HG03095 (cell line): Measurements from ENCODE around the gene CPD.
"Not testable (repeated sequence)": the region's sequence is repeated elsewhere in the genome, so short reads cannot be mapped to it uniquely, and the experiment has no call there.

ENCODE experiments used
- ATAC-seq: cut with Tn5 transposase; IDR thresholded peaks from one replicate; pipeline ENCODE4 v1.9.1; 2021; ENCODE audit warnings: moderate library complexity; ENCODE audit not compliant: unreplicated experiment

Gene CPD

DNA sequence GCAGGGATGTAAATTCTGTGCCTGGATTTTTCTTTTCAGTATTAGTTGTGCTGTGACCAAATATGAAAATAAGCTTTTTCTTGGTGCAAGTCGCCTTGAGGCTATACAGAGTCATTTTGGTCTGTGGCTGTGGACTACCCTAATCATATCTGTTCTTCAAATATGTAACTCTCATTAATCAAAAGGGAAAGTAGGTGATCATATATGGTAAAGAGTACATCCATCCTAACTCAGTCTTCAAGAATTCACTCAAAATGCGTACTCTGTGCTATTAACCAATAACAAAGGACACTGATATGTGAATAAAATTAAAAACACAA is 2.6 kb downstream of the CPD start:
- ATAC-seq, result no peak

GRCh38 chr17:30382345-30382744 is 3.6 kb downstream of the CPD start:
- no peak for ATAC-seq

- ATAC-seq, result no peak
These were observed 9.8 kb downstream of the CPD start for GRCh38 chr17:30388321-30389179.

- ATAC-seq, result no peak
These were observed 11.1 kb downstream of the CPD start for GRCh38 chr17:30389756-30390300.

- ATAC-seq, result no peak
These were observed 12.8 kb downstream of the CPD start for GRCh38 chr17:30391534-30391933.

DNA sequence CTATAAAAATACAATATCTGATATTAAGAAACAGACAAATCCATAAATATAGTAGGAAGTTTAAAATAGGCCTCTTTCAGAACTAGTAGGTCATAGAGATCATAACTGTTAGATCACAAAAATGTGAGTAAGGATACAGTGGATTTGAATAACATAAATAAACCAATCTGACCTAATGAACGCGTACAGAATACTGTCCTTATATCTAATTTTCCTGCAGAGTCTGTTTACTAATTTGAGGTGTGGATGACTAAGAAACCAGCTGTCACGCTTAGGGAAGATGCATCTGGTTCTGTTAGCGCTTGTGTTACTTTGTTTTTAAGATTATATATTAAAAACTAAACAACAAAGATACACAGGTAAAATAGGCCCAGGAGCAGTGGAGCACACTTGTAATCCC is 14.8 kb downstream of the CPD start:
- no peak for ATAC-seq

DNA sequence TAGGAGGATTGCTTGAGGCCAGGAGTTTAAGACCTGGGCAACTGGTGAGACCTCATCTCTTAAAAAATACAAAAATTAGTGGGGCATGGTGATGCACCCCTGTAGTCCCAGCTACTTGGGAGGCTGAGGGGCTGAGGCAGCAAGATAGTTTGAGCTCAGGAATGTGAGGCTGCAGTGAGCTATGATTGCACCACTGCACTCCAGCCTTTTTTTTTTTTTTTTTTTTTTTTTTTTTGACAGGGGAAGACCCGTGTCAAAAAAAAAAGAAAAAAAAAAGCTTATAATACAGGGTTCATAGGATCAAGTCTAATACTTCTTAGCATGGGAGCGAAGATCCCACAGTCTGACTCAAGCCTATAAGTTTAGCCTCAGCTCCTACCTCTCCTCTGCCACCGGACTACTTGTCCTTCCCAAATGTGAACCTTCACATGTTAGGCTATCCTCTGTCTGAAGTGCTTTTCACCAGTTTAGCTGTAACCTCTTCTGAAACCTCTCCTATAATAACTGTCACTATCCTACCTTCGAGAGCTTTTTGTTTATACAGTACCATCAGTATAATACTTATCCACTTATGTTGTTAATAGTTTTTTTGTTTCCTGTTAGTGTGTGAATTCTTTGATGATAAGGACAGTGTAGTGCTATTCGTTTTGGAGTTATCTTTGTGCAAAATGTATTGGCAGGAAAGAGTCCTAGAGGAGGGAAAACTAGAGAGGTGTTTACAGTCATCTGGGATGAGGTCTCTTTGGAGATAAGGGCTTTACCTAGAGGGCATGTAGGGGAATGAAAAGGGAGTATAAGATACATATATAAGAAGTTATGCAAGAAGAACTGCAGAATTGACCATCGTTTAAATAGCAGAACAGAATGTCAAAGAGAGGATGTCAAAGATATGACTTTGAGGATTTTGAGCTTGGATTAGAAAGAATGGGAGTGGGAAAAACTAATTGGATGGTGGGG is 15.5 kb downstream of the CPD start:
- no peak for ATAC-seq

DNA sequence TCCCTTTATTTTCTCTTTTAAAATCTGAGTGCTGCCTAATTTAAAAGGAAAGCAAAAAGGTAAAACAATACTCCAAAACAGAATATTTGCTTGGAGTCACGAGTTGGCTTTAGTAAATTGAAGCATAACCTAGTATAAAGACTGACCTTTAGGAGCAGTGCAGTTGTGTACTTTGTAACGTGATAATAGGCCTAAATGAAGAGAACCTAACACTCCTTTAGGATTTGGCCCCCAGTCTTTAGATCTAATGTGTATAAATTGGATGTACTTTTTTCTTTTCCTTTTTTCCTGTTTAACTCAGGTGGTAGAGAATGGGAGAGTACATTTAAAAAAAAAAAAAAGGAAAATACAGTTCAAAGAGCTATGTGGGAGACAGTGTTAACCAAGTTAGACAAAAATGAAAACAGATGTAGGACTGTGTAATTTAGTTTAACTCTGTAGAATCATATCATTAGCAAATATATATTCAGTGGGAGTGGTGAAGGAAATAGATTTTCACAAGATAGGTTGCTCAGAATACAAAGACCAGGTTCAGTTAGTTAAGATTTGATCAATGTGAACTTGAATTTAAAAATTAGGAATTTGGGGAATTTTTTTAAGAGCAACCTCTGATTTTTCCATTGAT is 16.8 kb downstream of the CPD start:
- no peak for ATAC-seq

DNA sequence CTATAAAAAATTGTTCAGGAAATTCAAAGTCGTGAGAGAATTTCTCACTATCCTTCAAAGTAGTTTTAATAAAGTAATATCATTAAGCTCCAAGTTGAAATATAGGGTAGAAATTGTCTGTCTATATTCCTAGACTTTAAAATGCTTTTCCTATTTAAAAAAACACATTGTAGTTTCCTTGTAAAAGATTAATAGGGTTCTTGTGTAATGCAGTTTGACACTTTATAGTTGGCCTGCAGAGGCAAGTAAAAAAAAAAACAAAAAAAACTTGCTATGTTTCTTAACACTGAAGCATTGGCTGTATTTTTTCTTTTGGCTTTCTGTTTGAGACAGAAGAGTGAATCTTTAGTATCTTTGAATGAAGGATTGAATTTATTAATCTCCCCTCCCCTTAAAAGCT is 17.4 kb downstream of the CPD start:
- ATAC-seq, result no peak

DNA sequence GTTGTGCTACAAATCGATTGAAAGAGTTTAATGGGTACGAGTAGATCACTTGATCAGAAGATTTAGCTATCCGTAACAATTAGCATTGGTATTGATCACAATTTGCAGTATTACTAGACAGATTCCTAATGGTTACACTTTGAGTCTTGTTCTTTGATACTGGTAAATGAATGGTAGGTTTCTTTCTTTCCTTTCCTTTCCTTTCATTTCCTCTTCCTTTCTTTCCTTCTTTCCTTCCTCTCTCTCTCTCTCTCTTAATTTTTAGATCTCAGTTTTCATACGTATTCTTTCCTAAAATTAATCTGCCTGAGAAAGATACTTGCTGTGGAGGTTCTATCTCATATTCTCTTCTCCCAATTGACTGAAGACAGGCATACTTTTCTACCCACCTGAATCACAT is 17.9 kb downstream of the CPD start:
- no peak for ATAC-seq

GRCh38 chr17:30398328-30399041 is 19.8 kb downstream of the CPD start:
- ATAC-seq, result no peak

- ATAC-seq, result no peak
These were observed 22.4 kb downstream of the CPD start for GRCh38 chr17:30401097-30401496.

DNA sequence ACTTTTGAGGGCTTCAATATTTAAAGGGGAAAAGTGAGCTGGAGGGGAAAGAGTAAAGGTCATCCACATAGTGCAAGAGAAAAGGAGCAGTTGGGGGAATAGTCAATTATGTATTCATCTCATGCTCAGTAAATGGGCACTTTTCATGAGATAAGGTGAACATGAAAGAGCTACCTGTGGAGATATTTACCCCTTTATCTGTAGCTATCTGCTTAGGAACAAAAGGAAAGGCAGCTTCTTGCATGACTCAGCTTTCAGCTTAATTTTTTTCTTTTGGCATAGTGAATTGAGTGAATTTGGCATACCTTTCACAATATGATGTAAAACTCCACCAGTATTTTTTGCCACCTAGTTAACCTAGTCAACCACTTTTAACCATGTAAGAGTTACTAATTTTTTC is 26.4 kb downstream of the CPD start:
- ATAC-seq, result no peak

GRCh38 chr17:30410627-30411026 is 31.9 kb downstream of the CPD start:
- not testable (repeated sequence) for ATAC-seq

GRCh38 chr17:30412008-30412496 is 33.3 kb downstream of the CPD start:
- not testable (repeated sequence) for ATAC-seq

- no peak for ATAC-seq
These were observed 34.4 kb downstream of the CPD start for GRCh38 chr17:30413109-30413508.

DNA sequence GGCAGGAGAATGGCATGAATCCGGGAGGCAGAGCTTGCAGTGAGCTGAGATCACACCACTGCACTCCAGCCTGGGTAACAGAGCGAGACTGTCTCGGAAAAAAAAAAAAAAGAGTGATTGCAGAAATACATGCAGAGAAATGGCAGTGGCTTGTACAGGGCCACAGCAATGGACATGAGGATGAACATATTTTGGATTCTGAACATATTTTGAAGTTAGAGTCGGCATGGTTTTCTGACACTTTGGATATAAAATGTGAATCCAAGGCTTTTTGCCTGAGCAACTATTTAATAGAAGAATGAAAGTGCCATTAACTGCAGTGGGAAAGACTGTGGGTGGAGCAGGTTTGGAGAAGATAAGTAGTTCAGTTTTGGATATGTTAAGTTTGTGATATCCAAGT is 35.8 kb downstream of the CPD start:
- ATAC-seq, result no peak

DNA sequence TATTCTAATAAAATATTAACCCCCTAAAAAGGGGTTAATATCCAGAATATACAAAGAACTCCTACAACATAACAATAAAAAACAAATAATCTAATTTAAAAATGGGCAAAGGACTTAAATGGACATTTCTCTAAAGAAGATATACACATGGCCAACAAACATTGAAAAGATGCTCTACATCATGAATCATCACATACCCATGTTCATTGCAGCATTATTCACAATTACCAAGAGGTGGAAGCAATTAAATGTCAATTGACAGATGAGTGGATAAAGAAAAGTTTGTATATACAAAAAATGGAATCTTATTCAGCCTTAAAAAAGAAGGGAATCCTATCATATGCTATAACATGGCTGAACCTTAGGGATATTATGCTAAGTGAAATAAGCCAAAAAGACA is 36.8 kb downstream of the CPD start:
- no peak for ATAC-seq

DNA sequence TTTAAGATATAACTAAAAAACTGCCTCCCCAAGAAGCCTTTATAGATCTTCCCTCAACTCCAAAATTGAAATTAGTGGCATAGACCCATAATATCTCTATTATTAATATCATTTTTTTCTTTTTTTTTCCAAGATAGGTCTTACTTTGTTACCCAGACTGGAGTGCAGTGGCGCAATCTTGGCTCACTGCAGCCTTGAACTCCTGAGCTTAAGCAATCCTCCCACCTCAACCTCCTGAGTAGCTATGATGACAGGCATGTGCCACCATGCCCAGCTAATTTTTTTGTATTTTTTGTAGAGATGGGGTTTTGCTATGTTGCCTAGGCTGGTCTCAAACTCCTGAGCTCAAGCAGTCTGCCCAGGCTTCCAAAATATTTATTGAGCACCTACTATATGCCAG is 39.3 kb downstream of the CPD start:
- ATAC-seq, result not testable (repeated sequence)

DNA sequence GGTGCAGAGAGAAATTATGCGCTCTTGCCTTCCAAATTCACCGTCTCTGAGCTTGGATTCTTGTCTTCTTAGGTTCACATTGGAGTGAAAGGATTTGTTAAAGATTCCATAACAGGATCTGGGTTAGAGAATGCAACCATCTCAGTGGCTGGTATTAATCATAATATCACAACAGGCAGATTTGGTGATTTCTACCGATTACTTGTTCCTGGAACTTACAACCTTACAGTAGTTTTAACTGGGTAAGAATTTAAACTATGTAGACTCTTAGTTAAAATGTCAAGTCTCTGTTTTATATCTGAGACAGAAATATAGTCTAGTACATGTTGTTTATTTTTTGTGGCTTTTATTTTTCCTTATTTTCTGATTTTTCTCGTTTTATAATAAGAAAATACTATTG is 42.9 kb downstream of the CPD start:
- no peak for ATAC-seq

GRCh38 chr17:30422171-30422570 is 43.4 kb downstream of the CPD start:
- no peak for ATAC-seq
